Kidney glomerular epithelial cell (primary cell): Measurements from ENCODE around the gene CACNA1C.

ENCODE experiments used
- DNase-seq: peaks from one replicate; lab custom pipeline; 2025; lab: John Stamatoyannopoulos, UW

CACNA1C gene

GRCh38 chr12:2391740-2392331 lies 339.0 kb downstream of the CACNA1C start:
- DNase-seq = no peak

GRCh38 chr12:2393016-2393415 lies 340.2 kb downstream of the CACNA1C start:
- no peak for DNase-seq

- no peak for DNase-seq
These were observed 341.2 kb downstream of the CACNA1C start for GRCh38 chr12:2393996-2394395.

- DNase-seq = no peak
These were observed 342.7 kb downstream of the CACNA1C start for GRCh38 chr12:2395354-2395977.

- DNase-seq = no peak
These were observed 343.7 kb downstream of the CACNA1C start for GRCh38 chr12:2396448-2396871.

GRCh38 chr12:2397356-2398045 lies 344.7 kb downstream of the CACNA1C start:
- DNase-seq = no peak

- DNase-seq = no peak
These were observed 348.3 kb downstream of the CACNA1C start for GRCh38 chr12:2401040-2401439.

- no peak for DNase-seq
These were observed 349.3 kb downstream of the CACNA1C start for GRCh38 chr12:2402073-2402579.

GRCh38 chr12:2403221-2403976 lies 350.6 kb downstream of the CACNA1C start:
- no peak for DNase-seq

GRCh38 chr12:2405039-2405438 lies 352.3 kb downstream of the CACNA1C start:
- no peak for DNase-seq

- no peak for DNase-seq
These were observed 354.1 kb downstream of the CACNA1C start for GRCh38 chr12:2406903-2407302.

GRCh38 chr12:2408262-2408661 lies 355.5 kb downstream of the CACNA1C start:
- DNase-seq = no peak

GRCh38 chr12:2409656-2410265 lies 357.0 kb downstream of the CACNA1C start:
- DNase-seq = no peak

- DNase-seq = no peak
These were observed 357.7 kb downstream of the CACNA1C start for GRCh38 chr12:2410496-2410895.

GRCh38 chr12:2411011-2411410 lies 358.2 kb downstream of the CACNA1C start:
- no peak for DNase-seq

- DNase-seq = no peak
These were observed 359.0 kb downstream of the CACNA1C start for GRCh38 chr12:2411616-2412304.

- DNase-seq = no peak
These were observed 359.5 kb downstream of the CACNA1C start for GRCh38 chr12:2412305-2412643.

- no peak for DNase-seq
These were observed 360.5 kb downstream of the CACNA1C start for GRCh38 chr12:2413301-2413700.

GRCh38 chr12:2413999-2414792 lies 361.4 kb downstream of the CACNA1C start:
- DNase-seq = no peak

GRCh38 chr12:2414810-2415567 lies 362.2 kb downstream of the CACNA1C start:
- no peak for DNase-seq
